ENCODE measurements around the gene CYP17A1. TPM values are rescaled to one million over a fixed set of nuclear protein-coding genes. Genes with fewer than 3 reads are reported as not detected.
A peak's percentile ranks its signal among the peaks of the same experiment; 100 is the strongest.
"Not testable (repeated sequence)": the region's sequence is repeated elsewhere in the genome, so short reads cannot be mapped to it uniquely, and the experiment has no call there.

CYP17A1 gene
- polyA plus RNA-seq, 2 of the 4 experiments (the other 2 are of a cell fraction) = not detected

DNA sequence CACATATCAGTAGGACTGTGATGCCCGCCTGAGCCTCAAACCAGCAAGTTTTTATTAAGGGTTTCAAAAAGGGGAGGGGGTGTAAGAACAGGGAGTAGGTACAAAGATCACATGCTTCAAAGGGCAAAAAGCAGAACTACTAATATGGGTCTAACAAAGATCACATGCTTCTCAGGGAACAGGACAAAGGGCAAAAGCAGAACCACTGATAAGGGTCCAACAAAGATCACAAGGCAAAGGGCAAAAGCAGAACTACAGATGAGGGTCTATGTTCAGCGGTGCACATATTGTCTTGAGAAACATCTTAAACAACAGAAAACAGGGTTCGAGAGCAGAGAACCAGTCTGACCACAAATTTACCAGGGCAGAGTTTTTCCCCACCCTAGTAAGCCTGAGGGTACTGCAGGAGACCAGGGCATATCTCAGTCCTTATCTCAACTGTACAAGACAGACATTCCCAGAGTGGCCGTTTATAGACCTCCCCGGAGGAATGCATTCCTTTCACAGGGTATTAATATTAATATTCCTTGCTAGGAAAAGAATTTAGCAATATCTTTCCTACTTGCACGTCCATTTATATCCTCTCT lies 7.1 kb upstream of the CYP17A1 start:
- H3K4me2 ChIP-seq; H3K27ac ChIP-seq; FAIRE-seq; DNase-seq (ENCODE audit: low read depth in 1 of 2, low spot score in 1 of 2); POLR2A ChIA-PET; H3K4me3 ChIP-seq; H3K4me1 ChIP-seq; ATAC-seq; H3K9me3 ChIP-seq: not testable (repeated sequence)
- CTCF ChIA-PET = interaction anchor here (1.5 kb wide), 1 partner anchor 58 kb away, joined by 6 read pairs; no protein-coding TSS in a partner anchor
- 45% methylated on average over 6 of the region's 6 CpGs for WGBS (ENCODE audit: missing lambda C conversion rate)

DNA sequence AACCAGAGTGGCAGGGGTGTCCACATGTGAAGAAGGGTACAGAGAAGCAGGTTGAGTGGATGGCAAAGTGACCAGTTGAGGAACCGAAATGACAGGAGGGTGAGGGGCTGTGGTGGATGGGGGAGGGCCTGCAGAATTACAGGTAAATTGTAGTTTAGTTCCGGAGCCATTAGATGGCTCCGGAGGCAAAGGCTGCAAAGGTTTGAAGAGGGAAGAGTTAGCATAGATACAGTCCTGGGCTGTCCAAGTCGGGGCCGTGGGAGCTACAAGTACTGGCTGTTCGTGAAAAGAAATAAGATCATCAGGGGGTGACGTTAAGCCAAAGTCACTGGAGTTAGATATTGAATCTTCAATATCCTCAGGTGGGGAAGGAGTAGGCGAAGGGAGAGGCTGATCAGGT lies 5.9 kb upstream of the CYP17A1 start:
- H3K4me2 ChIP-seq; FAIRE-seq; DNase-seq (ENCODE audit: low read depth in 1 of 2, low spot score in 1 of 2); ATAC-seq; H3K9me3 ChIP-seq; H3K4me3 ChIP-seq; H3K27ac ChIP-seq; H3K4me1 ChIP-seq; POLR2A ChIA-PET: not testable (repeated sequence)
- CTCF ChIA-PET = interaction anchor here (1.4 to 1.5 kb wide), 2 partner anchors 10 to 59 kb away, joined by 4 to 6 read pairs; no protein-coding TSS in a partner anchor
- TF ChIP-seq, protein P1, sequence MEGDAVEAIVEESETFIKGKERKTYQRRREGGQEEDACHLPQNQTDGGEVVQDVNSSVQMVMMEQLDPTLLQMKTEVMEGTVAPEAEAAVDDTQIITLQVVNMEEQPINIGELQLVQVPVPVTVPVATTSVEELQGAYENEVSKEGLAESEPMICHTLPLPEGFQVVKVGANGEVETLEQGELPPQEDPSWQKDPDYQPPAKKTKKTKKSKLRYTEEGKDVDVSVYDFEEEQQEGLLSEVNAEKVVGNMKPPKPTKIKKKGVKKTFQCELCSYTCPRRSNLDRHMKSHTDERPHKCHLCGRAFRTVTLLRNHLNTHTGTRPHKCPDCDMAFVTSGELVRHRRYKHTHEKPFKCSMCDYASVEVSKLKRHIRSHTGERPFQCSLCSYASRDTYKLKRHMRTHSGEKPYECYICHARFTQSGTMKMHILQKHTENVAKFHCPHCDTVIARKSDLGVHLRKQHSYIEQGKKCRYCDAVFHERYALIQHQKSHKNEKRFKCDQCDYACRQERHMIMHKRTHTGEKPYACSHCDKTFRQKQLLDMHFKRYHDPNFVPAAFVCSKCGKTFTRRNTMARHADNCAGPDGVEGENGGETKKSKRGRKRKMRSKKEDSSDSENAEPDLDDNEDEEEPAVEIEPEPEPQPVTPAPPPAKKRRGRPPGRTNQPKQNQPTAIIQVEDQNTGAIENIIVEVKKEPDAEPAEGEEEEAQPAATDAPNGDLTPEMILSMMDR (IDR thresholded peaks at IDR 0.05) = peak; percentile 23; the same call in 1 of the 3 replicates
- peak in 1 of 2 experiments; percentile 42; a peak in 3 of 5 replicates for TF ChIP-seq RAD21 (conservative IDR thresholded peaks at IDR 0.05 in 1 of 2, IDR thresholded peaks at IDR 0.05 in 1 of 2)
- WGBS (ENCODE audit: missing lambda C conversion rate) = 47% methylated on average over 8 of the region's 8 CpGs

DNA sequence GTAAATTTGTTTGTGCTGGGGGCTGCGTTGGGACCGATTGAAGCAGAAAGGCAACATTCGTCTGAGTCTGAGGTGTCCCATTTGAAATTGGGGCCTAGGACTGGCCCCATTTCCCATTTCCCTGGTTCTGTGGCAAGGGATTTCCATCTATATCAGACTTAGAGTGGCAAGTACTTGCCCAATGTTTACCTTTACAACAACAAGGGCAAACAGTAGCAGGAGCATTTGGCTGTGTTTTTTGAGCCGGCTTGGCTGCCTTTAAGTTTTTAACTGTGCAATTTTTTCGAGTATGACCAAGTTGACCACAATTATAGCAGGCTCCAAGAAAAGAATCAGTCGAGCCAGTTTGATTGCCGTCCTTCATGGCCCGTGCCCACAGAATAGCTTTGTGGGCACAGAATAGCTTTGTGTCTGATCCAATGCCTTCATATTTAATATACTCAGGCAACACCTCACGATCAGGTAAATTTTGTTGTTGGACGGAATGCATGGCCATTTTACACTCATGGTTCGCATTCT lies 4.7 kb upstream of the CYP17A1 start:
- no peak overlapping the region for H3K4me3 ChIP-seq
- CTCF ChIA-PET = interaction anchor here (1.4 kb wide), 1 partner anchor 9 kb away, joined by 4 read pairs; no protein-coding TSS in a partner anchor
- no peak overlapping the region for H3K27ac ChIP-seq
- H3K9me3 ChIP-seq = no peaks in the 10 kb centered on the region
- POLR2A ChIA-PET = no interaction called here
- DNase-seq (ENCODE audit: low read depth in 1 of 2, low spot score in 1 of 2) (no peak), ATAC-seq (no peak), FAIRE-seq (no peak)
- WGBS (ENCODE audit: missing lambda C conversion rate) = 53% methylated on average over 11 of the region's 11 CpGs
- H3K4me1 ChIP-seq = no peaks in the 10 kb centered on the region
- TF ChIP-seq HEYL (CRISPR knock-in tag; IDR thresholded peaks at IDR 0.05) (no peak), SREBF2 (IDR thresholded peaks at IDR 0.05) (no peak), RAD21 (conservative IDR thresholded peaks at IDR 0.05 in 1 of 2, IDR thresholded peaks at IDR 0.05 in 1 of 2) (no peak), EP300 (IDR thresholded peaks at IDR 0.05) (no peak), CBX8 (IDR thresholded peaks at IDR 0.05) (no peak), MAFK (IDR thresholded peaks at IDR 0.05; ENCODE audit: partially characterized antibody) (no peak)
- TF ChIP-seq, protein P2, sequence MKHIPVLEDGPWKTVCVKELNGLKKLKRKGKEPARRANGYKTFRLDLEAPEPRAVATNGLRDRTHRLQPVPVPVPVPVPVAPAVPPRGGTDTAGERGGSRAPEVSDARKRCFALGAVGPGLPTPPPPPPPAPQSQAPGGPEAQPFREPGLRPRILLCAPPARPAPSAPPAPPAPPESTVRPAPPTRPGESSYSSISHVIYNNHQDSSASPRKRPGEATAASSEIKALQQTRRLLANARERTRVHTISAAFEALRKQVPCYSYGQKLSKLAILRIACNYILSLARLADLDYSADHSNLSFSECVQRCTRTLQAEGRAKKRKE (CRISPR knock-in tag; IDR thresholded peaks at IDR 0.05; ENCODE audit: low read depth) = no peak
- H3K4me2 ChIP-seq = no peak overlapping the region

DNA sequence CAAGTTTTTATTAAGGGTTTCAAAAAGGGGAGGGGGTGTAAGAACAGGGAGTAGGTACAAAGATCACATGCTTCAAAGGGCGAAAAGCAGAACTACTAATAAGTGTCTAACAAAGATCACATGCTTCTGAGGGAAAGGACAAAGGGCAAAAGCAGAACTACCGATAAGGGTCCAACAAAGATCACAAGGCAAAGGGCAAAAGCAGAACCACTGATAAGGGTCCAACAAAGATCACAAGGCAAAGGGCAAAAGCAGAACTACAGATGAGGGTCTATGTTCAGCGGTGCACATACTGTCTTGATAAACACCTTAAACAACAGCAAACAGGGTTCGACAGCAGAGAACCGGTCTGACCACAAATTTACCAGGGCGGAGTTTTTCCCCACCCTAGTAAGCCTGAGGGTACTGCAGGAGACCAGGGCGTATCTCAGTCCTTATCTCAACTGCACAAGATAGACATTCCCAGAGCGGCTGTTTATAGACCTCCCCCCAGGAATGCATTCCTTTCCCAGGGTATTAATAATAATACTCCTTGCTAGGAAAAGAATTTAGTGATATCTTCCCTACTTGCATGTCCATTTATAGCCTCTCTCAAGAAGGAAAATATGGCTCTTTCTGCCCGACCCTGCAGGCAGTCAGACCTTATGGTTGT lies 1.2 kb upstream of the CYP17A1 start:
- 60% methylated on average over 9 of the region's 9 CpGs for WGBS (ENCODE audit: missing lambda C conversion rate)
- CTCF ChIA-PET = interaction anchor here (7.0 to 13.2 kb wide), 2 partner anchors 16 to 61 kb away, joined by 58 to 242 read pairs; no protein-coding TSS in a partner anchor
- FAIRE-seq; H3K27ac ChIP-seq; POLR2A ChIA-PET; ATAC-seq; H3K9me3 ChIP-seq; DNase-seq (ENCODE audit: low read depth in 1 of 2, low spot score in 1 of 2); H3K4me1 ChIP-seq; H3K4me3 ChIP-seq; H3K4me2 ChIP-seq: not testable (repeated sequence)

DNA sequence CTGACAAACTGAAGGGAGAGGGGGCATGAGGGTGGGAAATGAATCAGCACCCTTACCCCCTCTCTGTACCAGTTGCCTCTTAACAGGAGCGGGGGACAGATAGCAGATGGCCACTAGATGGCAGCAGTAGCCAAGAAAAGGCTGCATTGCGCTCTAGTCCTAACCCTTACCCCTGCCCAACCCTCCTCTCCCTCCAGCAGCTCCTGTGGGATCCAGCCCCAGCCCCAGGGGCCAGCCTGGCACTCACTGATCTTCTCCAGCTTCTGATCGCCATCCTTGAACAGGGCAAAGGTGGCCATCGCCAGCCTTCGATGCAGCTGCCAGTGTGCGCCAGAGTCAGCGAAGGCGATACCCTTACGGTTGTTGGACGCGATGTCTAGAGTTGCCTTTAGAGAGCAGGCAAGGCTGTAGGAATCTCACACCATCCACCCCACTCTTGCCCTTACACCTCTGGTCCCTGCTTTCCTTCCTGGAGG lies 2.2 kb downstream of the CYP17A1 start:
- no peak overlapping the region for H3K4me3 ChIP-seq
- 72% methylated on average over 11 of the region's 11 CpGs for WGBS (ENCODE audit: missing lambda C conversion rate)
- no peak overlapping the region for H3K27ac ChIP-seq
- H3K9me3 ChIP-seq = no peaks in the 10 kb centered on the region
- ATAC-seq (peak; percentile 96 to 99), DNase-seq (ENCODE audit: low read depth in 1 of 2, low spot score in 1 of 2) (peak; percentile 78 to 84), FAIRE-seq (peak; percentile 13)
- CTCF ChIA-PET = interaction anchor here (0.6 to 13.2 kb wide), 39 partner anchors 12 to 499 kb away, joined by 3 to 242 read pairs (median 3); partner anchors contain the start of genes AS3MT and CNNM2
- no peak overlapping the region for H3K4me2 ChIP-seq
- POLR2A ChIA-PET = no interaction called here
- H3K4me1 ChIP-seq = no peaks in the 10 kb centered on the region
- TF ChIP-seq, protein P3, sequence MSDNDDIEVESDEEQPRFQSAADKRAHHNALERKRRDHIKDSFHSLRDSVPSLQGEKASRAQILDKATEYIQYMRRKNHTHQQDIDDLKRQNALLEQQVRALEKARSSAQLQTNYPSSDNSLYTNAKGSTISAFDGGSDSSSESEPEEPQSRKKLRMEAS (IDR thresholded peaks at IDR 0.05) = no peak
- TF ChIP-seq POLR2A (IDR thresholded peaks at IDR 0.05; ENCODE audit: low read length) (no peak), FOXS1 (CRISPR knock-in tag; IDR thresholded peaks at IDR 0.05) (no peak), JUNB (IDR thresholded peaks at IDR 0.05) (no peak), CHD4 (IDR thresholded peaks at IDR 0.05; ENCODE audit: borderline replicate concordance) (no peak), RCOR1 (IDR thresholded peaks at IDR 0.05; ENCODE audit: low read depth, low read length) (no peak), RAD21 (conservative IDR thresholded peaks at IDR 0.05 in 1 of 2, IDR thresholded peaks at IDR 0.05 in 1 of 2) (peak; percentile 95 to 96), PHF8 (IDR thresholded peaks at IDR 0.05; ENCODE audit: borderline replicate concordance, low read depth) (no peak), HEYL (CRISPR knock-in tag; IDR thresholded peaks at IDR 0.05) (no peak), NPAS2 (CRISPR knock-in tag; IDR thresholded peaks at IDR 0.05; ENCODE audit: borderline replicate concordance) (no peak), EHMT2 (IDR thresholded peaks at IDR 0.05; ENCODE audit: low read depth) (no peak), SREBF2 (IDR thresholded peaks at IDR 0.05) (no peak)
- TF ChIP-seq, protein P2 (CRISPR knock-in tag; IDR thresholded peaks at IDR 0.05; ENCODE audit: low read depth) = no peak
- TF ChIP-seq, protein P4, sequence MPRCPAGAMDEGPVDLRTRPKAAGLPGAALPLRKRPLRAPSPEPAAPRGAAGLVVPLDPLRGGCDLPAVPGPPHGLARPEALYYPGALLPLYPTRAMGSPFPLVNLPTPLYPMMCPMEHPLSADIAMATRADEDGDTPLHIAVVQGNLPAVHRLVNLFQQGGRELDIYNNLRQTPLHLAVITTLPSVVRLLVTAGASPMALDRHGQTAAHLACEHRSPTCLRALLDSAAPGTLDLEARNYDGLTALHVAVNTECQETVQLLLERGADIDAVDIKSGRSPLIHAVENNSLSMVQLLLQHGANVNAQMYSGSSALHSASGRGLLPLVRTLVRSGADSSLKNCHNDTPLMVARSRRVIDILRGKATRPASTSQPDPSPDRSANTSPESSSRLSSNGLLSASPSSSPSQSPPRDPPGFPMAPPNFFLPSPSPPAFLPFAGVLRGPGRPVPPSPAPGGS (IDR thresholded peaks at IDR 0.05) = no peak
